Esophagus mucosa (tissue), 1 donor: Measurements from ENCODE around the gene PIGS. TPM values are rescaled to one million over a fixed set of nuclear protein-coding genes. Genes with fewer than 3 reads are reported as not detected.
A peak's percentile ranks its signal among the peaks of the same experiment; 100 is the strongest.

Source experiments
- ATAC-seq: fragments of 200-7000 bp; cut with Tn5 transposase; one replicate; pipeline ENCODE4 v1.9.1; 2020
- total RNA-seq: library from RNA; stranded (reverse); gene quantifications from one replicate; pipeline ENCODE4 v1.2.4, GENCODE V29; 2023
- donor health status: DM: yes; HTN: yes; CAD: no.

Gene PIGS
- total RNA-seq, 1 donor from 2014 or later, result 37.3 TPM

DNA sequence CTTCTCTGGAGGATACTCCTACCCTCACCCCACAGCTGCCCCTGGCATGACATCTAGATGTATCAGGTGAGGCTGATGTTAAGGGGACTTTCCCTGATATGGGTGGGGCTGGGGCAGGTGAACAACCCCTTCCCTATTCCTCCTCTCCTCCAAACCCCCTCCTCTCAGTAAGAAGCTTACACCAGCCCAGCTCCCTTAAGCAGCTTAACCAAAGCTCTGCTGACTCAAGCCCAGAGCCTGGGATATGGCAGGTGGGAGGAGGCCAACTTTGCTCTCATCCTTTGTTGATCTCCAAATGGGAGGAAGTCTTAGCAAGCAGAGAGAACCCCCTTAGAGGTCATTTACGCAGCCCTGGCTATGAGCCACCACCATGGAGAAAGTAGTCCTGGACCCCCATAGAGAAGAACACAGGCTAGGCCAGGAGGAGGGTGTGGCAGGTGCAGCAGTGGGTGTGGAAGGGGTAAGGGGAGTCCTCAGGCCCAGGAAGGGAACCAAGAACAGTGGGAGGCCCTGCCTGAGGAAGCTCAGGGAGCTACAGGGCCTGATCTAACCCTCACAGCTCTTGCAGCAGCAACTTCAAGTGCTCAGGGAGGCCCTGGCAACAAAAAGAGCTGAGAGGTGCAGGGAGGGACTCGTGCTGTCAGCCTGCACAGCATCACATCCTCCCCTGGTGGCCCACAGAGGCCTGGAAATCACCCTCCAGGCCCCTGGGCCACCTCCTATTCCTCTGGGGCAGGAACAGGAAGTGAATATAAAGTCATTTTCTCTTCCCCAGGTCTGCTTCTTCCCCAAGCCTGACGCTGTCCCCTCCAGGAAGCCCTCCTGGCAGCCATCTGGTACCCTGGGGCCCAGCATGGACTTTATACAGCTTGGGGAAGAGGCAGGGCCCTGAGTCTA is 21.8 kb downstream of the PIGS start:
- ATAC-seq, result no peak

DNA sequence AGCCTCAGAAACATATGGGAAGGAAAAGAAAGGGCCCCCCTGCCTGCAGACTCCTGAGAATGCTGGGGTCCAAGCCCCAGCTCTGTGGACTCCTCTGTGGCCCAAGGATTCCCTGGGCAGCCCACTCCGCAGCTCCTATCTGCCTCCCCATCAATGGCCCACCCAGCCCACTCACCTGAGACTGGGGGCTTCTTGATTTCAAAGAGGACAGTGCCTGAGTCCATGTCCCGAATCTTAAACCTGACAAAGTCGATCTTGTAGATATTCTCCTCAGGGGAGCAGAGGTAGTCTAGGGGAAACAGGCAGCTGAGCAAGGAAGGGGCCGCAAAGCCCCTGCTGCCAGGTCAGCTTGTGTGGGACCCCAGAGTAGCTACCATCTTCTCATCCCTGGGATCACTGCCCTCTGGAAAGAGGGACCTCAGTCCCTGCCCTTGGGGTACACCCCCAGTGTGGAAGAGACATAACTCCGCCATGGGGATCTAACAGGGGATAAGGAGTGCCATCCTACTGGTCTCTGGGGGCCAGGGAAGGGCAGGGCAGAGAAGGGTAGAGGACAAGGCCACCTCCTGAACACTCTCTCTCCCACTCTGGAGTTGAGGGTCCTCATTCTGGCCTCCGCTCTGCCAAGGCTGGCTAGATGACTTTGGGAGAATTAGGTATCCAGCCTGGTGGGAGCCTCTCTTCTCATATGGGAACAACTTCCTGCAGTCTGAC is 22.8 kb downstream of the PIGS start:
- ATAC-seq, result no peak

DNA sequence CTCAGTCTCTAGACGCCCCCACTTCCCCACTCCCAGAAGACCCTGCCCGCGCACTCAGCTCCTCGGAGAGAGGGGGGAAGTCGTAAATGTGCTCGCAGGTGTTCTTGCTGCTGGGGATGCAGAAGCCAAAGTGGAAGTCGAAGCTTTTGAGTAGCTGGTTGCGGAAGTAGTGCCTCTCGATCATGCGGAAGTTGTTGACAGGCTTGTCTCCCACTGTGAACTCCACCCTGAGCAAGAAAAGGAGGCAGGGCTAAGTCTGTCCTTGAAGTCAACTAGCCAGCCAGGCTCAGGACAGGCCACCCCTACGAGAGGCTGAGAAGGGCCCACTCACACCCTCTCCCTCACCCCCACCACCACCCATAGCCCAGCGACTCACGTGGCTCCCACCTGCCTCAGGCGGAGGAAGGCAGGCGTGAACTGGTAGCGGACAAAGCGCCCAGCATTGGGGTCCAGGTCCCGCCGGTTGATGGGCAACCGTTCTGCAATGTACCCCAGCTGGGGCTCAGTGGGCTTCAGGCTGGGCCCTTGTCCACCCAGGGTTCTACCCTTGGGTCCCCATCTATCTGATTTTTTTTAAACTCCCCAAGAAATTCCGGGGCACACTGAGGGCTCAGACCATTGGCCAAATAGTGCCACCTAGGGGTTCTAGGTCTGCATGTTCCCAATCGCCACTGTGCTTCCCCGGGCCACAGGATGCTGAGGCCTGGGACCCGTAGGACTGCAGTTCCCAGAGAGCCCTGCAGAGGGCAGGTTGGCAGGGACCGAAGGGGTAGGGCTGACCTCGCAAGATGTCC is 23.5 kb downstream of the PIGS start:
- peak; percentile 72 for ATAC-seq

DNA sequence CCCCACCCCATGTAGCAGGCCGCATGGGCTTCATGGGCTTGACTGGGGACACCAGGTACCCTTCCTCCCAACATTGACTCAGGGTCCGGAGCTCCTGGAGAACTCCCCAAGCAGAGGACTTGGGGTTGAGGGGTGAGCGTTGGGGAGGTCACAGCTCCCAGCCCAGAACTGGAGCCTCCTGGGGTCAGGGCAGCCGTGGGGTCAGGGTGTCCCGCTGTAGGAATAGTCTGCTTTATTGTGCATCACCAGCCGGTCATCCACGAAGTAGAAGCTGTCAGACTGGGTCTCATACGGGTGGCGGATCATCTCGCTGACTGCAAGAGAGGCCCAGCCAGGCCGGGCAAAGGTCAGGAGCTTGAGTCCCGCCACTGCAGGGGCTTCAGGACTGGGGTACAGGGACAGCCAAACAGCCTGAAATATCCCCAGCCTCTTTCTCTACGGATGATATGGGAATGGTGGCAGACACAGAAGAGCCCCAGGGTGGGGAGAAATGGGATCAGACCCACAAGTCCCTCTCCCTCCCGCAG is 24.2 kb downstream of the PIGS start:
- ATAC-seq, result no peak

DNA sequence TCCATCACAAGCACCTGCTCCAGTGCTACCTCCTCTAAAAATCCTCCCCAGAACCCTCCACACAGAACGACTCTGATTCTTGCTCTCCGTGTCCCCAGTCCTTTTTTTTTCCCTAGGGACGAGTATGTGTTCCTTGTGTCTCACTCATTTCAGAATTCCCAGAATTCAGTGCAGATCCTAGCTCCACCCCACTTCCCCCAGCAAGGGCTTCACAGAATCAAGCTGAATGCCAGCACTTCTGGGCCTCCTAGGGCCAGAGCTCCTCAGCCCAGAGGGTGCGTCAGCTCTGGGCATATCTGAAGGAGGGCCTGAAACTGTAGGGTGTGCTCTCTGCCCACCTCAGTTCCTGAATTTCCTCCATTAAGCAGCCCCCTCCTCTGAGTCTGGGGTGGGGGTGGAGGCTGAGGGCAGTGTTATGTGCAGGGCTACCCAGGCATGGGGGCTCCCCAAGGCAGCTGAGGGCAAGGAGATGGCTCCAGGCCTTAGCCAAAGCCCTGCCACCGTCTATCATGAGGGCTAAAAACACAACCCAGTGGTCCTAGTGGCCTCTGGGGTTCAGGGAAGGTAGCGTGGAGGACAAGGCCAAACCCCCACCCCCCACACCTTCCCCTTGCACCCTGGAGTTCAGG is 25.4 kb downstream of the PIGS start:
- no peak for ATAC-seq

DNA sequence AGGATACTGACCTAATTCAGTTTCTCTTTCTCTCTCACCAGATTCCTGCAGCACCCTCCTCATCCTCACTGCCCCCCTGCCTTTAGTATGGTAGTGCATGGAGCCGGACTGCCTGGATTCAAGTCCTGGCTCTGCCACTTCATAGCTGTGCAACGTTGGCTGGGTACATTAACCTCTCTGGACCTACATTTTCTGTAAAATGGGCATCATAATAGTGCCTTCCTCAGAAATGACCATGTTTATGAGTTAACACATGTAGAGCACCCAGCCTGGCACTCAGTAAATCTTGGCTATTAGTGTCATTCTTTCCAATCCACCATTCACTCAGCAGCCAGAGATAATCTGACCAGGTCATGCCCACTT is 26.2 kb downstream of the PIGS start:
- ATAC-seq, result no peak

DNA sequence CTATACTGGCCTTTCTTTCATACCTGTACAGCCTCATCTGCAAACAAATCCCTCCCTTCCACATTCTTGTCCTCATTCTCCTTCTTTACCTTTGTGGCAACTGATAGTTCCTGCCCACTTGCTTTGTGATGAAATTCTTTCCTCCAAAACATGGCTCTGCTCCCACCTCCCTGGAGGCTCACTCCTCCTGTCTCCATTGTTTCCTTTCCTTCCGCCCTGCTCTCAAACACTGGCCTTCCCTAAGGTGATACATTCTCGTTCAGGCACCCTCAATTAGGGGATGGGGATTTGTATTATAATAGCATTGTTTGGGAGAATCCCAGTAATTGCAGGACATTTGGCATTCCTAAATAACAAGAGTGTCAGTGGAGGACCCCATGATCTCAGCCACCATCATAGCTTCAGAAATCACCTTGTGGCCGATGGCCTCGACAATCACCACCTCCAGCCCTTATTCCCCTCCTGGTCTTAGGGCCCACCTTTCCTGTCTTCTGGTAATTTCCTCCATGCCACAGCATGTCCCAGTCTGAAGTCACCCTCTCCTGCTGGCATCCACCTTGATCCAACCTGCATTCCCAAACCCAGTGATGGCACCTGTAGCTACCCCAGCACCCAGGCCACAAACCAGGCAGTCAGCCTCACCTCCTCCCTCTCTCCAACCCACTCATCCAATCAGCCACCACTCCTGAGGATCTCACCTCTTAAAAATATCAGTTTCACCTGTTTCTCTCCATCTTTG is 26.8 kb downstream of the PIGS start:
- ATAC-seq, result no peak

DNA sequence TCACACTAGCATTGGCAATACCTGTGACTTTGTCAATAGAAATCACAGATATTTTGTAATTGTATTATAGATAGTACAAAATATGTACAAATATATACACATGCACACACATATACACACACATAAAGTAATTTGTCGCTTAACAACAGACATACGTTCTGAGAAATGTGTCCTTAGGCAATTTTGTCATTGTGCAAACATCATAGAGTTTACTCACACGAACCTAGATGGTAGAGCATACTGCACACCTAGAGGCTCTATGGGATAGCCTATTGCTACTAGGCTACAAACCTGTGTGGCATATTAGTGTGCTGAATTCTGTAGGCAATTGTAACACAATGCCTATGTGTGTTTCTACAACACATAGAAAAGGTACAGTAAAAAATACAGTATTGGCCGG is 29.9 kb downstream of the PIGS start:
- no peak for ATAC-seq

DNA sequence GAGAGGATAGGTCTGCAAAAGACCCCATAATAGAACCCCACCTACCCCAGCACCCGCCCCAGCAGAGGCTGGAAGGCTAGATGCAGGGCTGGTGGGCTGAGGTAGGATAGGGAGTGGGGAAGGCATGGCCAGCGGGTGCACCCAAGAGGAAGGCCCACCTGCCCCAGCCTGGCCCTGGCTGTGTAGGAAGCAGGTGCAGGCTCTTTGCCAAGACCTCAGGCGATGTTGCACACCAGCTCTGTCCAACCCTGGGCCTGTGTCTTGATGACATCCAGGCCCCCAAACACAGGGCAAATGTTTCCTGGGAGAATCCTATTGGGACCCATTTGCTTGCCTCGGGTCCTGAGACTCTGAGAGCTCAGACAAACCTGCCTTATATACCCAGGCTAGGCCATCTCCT is 31.1 kb downstream of the PIGS start:
- peak; percentile 29 for ATAC-seq

DNA sequence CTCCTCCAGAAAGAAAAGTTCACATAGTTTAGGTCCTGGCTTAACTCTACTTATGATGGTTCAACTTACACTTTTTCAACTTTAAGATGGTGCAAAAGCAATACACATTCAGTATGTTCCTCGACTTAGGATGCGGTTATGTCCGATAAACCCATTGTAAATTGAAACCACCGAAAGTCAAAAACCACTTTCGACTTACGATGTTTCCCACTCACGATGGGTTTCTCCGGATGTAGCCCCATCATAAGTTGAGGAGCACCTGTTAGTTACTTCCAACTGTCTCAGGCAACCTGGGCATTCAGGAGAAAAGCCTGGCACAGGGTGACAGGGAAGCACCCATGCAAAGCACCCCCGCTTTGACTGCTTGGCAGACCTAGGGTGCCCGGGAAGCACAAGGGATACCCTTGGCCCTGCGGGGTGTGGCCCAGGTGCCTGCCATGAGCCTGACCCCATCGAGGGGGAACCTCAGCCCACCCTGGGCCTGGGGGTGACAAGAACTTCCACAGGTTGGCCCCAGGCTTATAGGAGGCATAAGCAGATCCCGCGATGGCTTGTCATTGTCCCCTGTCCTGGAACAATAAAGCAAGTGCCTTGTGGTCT is 32.9 kb downstream of the PIGS start:
- no peak for ATAC-seq

DNA sequence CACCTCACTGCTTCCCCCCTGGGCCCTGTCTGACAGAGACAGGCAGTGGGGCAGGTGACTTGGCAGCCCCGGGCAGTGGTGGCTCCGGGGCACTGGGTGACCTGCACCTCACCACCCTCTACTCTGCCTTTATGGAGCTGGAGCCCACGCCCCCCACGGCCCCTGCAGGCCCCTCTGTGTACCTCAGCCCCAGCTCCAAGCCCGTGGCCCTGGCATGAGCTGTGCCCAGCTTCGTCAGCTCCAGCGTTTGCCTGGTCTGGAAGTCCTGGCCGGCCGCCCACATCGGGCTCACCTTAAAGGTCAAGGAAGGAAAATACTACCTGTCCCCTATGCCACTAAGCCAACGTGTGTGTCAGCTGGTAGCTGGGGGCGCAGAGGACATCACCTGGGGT is 34.1 kb downstream of the PIGS start:
- ATAC-seq, result no peak

DNA sequence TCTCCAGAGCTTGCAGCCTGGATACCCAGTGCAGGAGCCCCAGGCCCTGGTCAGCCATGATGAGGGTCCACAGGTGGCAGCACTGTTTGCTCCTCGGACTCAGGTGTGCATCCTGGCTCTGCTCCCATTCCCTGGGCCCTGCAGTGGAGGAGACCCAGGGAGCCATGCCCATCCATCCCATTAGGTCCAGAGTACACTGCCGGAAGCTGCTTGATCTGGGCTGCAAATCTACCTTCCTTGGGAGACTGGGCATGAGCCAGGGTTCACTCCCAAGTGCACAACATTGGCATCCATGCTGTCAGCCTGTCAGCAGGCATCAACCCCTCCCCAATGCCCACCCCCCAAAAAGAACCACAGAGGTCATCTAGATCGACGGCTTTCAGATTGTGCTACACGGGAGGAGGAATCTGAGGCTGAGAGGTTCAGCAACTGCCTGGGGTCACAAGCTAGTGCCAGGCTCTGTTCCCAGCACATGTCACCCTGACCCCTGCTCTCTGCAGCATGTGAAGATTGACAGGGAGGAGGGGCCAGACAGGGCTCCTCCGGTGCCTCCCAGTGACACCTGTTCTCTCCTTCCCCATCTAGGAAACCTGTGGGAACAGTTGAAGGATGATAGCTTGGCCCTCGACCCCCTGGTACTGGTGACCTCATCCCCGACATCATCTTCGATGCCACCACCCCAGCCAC is 34.6 kb downstream of the PIGS start:
- ATAC-seq, result no peak

DNA sequence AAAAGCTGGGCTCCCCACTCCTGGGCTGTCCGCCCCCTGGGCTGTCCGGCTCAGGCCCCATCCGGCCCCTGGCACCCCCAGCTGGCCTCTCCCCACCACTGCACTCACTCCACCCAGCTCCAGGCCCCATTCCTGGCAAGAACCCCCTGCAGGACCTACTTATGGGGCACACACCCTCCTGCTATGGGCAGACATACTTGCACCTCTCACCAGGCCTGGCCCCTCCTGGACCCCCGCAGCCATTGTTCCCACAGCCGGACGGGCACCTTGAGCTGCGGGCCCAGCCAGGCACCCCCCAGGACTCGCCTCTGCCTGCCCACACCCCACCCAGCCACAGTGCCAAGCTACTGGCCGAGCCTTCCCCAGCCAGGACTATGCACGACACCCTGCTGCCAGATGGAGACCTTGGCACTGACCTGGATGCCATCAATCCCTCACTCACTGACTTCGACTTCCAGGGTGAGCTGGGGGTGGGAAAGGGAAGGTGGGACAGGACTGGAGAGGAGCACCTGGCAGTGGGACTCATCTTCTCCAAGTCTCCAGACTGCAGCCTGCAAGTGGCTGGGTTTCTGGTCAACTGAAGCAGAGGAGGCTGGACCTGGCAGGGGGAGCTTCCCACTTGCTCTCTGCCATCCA is 36.5 kb downstream of the PIGS start:
- no peak for ATAC-seq

DNA sequence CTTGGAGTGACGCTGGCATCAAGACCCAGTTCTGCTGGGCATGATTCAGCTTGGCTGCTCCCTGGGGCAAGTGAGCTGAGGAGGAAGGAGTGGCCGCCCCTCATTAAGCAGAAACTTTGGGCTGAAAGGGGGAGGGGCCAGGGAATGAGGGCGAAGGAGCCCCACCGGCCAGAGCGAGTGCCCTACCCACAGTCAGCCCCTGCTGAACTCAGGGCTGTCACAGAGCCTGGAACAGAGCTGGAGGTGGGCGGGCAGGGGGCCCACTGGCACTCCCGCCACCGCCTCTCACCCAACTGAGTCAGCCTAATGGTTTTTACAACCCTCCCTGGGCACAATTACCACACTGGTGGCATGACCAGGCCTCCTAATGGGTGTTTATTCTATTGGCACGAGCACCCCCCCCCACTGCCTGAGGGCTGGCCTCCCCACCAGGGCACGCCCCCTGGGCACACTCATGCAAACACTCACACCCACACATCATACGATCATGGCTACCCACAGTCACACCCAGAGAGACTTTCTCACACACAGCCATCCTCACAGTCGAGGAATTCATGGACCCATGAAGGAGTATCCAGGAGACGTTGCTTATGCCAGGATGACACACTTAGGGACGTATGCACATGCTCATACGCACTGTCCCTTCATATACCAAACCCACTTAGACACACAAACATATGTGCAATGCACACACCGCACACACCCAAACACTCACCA is 38.1 kb downstream of the PIGS start:
- peak; percentile 70 for ATAC-seq

DNA sequence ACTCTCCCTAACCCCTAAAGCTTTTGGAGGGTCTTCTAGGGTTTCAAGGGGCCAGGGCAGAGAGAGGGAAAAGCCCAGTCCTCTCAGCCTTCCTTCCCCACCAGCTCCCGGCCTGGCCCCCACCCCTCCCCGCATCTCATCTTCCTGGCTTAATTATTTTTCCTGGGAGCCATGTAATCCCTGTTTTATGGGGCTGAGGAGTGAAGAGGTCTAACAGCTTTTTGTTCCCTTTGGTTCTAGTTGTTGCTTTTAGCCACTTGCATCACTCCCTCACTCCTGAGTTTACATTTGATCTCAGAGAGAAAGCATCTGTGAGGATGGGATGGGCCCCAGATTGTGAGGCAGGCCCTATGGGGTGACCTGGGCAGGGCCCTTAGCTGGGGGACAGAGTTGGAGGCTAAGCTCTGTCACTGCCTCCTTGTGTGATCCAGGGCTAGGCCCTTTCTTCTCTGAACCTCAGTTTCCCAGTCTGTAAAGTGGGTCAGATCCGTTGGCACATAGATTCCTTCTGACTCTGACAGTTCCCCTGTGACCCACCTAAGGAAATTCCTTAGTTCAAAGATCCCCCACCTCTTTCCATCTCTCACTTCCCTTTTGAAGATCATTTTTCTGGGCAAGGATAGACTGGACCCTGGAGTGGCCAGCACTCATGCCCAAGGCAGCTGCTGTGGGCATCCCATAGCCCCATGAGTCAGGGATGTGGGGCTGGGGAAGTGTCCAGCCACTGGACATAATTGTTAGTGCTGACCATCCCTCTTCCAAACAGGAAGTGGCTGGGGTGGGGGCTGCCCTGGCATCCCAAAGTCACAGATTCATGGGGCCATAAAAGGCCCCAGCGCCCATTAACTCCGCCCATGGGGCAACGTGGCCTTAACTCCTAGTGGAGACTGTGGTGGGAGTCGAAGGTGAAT is 39.0 kb downstream of the PIGS start:
- ATAC-seq, result no peak

DNA sequence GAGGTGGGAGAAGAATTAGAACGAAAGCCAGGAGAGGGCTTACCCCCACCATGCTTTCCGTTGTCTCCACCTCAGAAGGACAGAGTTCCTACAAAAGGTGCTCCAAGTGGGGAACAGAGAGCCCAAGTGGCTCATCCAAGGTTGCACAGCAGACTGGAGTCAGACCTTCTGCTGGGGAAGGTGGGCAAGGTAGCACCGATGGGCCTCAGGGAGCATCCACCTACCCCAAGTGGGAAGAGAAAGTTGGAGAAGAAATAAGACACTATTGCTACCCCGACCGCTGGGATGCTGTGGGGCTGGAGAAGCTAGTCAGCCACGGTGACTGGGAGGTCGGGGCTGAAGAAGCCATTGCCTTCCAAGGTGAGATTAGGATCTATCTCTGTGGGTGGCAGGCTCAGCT is 40.4 kb downstream of the PIGS start:
- ATAC-seq, result no peak

DNA sequence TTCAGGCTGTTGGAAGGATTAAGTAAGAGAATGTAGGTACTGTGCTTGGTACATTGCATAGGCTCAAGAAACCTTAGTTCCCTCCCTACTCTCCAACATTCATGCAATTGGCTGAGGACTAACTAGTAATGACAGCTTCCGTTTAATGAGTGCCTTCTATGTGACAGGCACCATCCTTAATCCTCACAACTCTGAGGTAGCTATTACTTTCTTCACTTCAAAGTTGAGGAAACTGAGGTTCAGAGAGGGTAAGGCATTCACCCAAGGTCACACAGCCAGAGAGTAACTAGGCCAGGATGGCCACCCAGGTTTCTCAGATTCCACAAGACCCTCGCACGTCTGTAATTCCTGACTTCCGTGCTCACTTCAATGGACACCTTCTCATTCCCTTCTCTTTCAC is 41.1 kb downstream of the PIGS start:
- ATAC-seq, result no peak

DNA sequence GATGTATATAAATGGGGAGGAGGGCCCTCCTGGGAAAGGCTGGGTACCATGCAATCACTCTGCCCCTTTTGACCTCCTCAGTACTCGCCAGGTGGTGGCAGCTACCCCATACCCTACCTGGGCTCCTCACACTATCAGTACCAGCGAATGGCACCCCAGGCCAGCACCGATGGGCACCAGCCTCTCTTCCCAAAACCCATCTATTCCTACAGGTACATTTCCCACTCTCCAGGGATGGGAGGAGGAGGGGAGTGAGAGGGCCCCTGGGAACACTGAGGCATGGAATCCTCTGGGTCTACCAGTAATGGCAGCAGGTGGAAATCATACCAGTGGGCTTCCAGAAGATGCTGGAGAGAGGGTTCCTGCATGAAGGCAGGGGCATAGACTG is 42.3 kb downstream of the PIGS start:
- no peak for ATAC-seq
